Measurements from ENCODE around the gene NAT8L.

Gene NAT8L

DNA sequence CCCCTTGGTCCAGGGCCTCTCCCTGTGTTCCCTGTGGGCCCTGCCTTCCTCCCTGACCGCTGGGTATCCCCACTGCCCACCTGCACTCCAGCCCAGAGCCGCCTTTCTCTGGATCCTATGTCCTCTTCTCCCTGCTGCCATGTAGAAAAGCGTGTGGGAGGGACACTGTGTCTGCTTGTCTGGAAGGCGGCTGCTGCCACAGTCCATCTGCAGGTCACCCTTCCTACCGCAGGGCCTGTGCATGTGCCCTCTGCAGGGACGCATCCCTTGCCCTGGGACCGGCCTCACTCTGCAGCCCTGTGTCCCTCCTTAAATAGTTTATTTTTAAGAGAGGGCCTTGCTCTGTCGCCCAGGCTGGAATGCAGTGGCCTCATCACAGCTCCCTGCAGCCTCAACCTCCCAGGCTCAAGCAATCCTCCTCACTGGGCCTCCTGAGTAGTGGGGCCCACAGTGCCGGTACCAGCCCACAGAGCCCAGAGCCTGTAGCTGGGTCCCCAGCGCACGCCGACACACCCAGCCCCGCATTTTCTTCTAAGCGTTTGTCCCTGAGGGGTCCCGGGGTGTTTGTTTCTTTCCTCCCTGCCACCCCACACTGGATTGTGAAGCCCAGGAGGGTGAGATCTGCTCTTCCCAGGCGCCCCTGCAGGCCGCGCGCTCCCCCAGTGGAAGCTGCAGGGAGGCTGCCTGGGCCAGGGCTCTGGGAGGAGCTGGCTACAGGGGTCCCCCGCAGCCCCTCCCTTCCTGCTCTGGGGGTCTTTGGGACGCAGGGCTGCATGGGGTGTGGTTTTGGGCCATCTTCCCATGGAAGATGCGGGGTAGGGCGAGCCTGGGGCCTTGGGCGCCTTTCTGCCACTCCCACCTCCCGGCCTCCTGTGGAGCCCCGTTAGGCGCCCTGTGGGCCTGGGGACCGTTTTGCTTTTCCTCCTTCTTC is 12.8 kb upstream of the NAT8L start:
- DNase-seq: no peak

DNA sequence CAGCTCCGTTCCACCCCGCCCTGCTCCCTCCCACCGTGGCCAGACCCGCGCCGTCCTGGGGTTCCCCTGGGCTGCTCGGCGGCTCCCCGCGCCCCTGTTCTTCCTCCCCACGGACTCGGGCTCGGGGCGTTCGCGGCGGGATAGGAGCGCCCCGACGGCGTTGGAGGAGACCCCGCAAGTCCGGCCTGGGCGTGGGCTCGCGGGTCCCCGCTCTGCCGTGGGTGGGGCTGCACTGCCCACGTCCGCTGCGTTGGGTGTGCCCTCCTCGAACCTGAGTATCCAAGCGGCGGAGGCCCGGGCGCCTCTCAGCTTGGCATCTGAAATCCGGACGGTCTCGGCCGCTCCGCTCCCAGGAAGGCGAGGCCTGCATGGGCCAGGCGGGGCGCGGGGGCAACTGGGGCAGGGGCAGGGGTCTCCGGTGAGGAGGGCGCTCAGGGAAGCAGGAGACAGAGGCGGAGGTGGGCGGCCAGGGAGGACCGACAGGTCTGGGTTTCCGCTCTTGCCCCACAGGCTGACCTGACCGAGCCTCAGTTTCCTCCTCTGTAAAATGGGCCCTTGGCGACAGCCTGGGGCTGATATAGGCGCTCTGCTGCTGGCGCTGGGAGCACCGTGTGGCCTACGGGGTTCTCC is 12.0 kb upstream of the NAT8L start:
- DNase-seq: no peak

DNA sequence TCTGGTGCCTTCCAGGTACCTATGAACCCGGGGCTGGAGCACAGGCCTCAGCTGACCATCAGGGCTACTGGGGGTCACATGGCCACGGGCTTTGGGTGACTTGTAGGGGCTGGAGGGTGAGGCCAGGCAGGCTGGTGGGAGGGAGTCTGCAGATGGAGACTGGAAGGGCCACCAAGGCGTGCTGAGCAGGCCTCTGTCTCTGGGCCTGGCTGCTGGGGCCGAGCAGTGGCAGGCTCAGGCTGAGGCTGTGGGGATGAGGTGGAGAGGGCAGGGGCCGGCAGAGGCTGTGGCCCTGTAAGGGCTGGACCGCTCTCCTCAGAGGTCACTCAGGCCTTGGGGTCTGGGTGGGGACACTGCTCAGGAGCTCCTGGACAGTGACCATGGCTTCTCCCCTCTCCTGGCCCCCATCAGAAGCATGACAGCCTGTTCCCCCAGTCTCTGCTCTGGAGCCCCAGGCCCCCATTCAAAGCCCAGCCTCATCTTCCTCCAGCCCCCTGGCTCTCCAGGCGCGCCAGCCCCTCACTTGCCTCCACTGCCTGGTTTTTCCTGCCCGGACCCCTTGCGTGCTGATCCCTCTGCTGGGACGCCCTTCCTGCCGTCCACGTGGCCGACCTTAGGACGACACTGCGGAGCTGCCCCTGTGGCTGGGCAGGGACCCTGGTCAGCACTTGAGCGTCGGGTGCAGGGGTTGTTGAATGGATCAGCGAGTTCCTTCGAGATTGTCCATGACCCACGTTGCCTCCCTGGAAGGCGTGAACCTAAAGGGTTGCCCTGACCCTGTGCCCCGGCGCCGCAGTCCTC is 11.1 kb upstream of the NAT8L start:
- no peak for DNase-seq

DNA sequence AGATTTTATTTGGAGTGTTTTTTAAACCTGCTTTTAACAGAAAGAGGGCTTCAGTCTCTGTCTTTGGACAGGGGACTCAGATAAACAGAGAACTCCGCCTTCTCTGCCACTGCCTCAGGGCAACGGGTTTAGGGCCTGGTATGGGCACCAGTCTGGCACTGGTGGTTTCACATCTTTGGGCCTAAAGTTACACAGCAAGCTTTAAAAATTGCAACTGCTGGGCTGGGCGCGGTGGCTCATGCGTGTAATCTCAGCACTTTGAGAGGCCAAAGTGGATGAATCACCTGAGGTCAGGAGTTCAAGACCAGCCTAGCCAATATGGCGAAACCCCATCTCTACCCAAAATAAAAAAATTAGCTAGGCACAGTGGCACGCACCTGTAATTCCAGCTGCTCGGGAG is 10.3 kb upstream of the NAT8L start:
- no peak for DNase-seq

DNA sequence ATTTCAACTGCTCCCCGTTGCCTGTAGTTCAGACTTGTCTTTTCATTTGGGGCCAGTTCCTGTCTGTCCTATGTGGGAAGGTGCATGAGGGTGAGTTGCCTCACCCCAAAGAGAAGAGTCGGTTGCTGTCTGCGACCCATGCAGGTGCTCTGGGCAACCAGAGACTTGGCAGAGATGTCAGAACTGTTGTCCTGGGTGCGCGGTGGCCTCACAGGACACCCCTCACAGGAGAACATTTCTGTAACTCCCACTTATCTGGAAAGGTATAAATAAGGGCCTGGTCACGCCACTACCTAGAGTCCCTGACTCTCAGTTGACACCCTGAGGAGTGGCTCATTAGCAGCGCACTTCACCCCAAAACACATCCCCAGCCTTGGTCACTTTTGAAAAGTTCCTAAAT is 9.7 kb upstream of the NAT8L start:
- DNase-seq: no peak

DNA sequence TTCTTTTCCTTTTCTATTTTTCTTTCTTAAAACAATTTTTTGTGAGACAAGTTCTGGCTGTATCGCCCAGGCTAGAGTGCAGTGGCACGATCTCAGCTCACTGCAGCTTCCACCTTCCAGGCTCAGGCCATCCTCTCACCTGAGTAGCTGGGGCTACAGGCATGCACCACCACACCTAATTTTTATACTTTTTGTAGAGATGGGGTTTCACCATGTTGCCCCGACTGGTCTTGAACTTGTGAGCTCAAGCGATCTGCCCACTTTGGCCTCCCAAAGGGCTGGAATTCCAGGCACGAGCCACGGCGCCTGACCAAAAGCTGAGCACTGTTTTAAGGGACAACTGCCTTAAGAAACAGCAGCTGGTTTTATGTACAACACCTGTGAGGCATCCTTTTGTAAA is 9.3 kb upstream of the NAT8L start:
- DNase-seq: no peak

DNA sequence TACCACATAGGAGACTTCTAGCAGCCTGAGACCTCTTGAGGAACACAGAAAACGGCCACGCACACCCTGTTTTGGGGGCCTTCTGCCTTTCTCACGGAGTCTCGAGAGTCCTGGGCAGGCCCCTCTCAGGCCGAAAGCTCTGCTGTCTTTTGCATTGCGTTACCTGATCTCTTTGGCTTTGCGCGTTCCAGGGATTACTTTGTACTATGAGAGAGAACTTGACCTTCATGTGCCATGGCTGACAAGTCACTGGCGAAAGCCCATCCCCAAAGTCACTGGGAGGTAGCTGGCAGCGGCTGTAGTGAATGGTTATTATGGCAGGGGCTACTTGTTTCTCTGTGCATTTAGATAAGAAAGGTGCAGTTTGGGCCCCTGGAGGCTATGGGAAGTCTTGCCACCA is 8.0 kb upstream of the NAT8L start:
- no peak for DNase-seq

DNA sequence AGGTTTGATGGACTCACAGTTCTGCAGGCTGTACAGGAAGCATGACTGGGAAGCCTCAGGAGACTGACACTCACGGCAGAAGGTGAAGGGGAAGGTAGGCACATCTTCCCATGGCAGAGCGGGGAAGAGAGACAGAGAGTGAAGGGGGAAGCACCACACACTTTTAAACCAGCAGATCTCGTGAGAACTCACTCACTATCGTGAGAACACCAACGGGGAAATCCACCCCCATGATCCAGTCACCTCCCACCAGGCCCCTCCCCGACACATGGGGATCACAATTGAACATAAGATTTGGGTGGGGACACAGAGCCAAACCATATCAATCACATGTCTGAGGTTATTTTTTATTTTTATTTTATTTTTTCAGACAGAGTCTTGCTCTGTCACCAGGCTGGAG is 4.9 kb upstream of the NAT8L start:
- DNase-seq: no peak

DNA sequence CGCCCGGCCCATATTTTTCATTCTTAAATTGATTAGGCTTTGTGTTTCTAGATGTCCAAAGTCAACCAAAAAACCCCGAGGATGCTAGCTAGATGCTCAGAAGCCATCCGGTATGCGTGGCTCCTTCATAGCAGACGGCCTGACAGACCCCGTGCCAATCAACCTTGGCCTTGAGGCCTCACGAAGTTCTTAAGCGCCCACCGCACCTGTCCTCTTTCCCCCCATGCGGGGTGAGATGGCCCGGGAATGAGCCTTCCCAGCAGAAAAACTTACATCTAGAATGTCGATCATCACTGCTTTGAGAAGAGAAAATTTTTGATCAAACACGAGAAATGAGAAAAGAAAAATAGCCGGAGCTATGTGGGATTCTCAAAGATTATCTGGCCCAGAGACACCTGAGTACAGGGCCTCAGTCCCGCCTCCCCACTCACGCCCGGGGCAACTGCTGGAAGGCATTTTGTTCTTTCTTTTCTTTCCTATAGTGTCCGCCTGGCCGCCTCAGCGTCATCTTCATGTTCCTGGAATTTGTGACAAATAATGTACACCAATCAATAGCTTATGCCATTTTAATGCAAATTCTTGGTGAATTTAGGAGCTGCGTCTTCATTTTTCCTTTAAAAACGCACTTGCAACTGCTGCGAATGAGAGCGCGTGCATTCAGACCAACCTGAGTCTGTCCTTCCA is 1.6 kb upstream of the NAT8L start:
- no peak for DNase-seq

DNA sequence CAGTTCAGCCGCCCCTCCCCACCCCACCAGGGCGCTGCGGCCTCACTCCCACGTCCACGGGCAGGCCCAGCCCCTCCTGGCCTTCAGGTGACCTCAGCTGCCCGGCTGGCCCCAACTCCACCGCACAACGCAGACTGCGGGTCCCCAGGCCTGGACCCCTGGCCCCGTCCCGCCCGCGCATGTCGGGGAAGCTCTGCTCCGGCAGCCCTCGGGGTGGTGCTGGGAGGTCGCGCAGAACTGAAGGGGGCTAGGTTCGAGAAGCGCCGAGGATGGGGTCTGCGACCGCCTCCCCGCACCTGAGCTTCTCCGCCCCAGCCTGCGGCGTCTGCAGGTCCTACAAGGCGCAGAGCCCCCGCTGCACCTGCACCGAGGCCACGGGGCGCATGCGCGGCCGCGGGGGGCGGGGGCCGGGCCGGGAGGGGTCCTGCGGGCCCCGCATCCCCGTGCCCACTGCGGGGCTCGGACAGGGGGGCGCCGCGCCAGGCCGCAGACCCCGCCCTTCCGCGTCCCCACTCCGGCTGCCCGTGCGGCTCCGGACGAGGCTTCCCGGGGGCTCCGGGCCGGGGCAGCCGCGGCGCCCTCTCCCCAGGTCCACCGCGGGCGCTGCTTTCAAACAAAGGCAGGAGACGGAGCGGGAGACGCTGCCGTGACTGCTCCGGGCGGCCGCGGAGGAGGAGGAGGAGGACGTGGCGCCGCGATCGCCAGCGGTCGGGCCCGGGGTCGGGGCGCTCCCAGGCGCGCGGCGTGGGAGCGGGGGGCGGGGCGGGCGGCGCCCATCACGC is 672 bp upstream of the NAT8L start:
- DNase-seq: no peak

DNA sequence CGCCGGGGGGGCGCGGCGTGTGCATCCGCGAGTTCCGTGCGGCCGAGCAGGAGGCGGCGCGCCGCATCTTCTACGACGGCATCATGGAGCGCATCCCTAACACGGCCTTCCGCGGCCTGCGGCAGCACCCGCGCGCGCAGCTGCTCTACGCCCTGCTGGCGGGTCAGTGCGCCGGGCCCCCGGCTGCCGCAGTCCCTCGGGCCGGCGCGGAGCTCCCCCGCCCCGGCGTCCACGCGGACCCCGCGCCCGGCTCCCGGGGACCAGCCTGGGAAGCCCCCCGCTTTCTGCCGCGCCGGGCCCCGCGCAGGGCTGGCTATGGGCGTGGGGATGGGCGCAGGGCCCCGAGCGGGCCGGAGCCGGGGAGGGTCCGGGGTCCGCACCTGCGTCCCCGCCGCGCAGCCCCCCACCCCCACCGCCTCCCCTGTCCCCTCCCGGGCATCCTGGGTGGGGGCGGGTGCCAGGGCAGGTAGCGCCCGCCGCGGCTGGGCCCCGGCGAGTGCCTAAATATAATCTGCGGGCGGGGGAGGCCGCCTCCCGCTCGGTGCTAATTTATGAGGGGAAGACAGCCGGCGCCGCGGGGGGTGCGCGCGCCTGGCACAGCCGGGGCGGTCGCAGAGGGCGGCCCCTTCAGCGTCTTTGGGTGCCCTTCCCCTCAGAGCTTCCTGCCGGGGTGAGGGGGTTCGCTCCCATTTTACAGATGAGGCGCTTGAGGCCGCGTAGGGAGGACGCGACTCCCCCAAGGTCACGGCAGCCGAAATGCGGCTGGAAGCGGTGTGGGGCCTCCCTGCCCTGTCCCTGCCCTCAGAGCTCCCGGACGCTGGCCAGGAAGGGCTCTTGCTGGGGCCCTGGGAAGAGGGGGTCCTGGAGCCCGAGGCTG is 837 bp downstream of the NAT8L start:
- peak; percentile 35 for DNase-seq

DNA sequence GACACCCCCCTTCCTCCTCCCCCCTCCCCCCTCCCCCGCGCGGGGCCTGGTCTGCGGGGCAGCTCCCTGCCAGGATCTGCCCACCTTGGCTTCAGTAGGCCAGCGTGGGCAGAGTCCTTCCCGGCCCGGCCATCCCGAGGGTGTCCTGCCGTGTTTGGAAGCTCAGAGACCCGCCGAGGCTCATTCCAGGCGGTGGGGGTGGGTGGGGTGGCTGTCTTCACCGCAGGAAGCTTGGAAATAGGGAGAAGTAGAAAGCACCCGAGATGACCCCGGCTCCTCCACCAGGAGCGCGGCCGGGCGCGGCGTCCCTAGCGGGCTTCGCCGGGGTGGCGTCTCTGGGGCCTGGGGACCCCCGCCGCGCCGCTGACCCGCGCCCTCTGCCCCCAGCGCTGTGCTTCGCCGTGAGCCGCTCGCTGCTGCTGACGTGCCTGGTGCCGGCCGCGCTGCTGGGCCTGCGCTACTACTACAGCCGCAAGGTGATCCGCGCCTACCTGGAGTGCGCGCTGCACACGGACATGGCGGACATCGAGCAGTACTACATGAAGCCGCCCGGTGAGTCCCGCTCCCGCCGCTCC is 1.6 kb downstream of the NAT8L start:
- DNase-seq: no peak

DNA sequence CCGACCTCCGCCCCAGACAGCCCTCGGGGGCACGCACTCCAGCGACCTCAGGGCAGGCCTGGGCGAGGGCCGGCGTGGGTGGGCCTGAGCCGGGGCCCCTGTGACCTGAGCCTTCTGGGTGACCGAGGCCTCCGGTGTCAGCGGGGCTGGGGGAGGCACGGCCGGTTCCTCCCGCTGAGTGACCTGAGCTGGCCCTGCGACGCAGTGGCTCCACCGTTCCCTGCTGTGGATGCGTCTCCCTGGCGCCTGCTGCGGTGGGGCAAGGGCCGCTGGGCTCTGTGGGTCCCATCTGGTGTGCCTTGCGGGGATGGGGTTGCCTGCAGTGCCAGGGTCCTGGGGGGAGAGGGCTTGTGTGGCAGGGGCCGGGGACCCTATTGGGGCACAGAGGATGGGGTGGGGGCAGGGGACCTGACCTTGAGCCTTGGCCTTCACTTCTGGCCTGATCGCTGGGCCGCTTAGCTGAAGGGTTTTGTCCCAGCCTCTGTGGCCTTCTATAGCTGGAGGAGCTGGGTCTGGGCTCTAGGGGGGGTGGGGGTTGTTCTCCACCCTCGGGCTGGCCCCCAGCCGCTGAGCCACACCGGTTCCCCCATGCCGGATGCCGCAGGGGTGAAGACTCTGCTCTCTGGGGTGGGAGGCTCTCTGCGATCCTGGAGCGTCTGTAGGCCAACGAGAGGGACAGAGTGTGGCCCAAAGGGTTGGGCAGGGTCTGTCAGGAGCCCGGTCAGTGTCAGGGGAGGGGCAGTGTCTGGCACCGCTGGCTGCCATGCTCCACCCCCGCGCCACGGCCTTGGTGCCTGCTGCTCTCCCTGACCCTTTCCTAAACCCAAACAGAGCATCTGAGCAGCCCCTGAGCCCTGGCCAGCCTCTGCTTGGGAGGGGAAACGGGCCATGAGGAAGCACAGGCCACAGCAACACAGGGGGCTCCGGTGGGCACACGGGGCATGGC is 2.3 kb downstream of the NAT8L start:
- no peak for DNase-seq

DNA sequence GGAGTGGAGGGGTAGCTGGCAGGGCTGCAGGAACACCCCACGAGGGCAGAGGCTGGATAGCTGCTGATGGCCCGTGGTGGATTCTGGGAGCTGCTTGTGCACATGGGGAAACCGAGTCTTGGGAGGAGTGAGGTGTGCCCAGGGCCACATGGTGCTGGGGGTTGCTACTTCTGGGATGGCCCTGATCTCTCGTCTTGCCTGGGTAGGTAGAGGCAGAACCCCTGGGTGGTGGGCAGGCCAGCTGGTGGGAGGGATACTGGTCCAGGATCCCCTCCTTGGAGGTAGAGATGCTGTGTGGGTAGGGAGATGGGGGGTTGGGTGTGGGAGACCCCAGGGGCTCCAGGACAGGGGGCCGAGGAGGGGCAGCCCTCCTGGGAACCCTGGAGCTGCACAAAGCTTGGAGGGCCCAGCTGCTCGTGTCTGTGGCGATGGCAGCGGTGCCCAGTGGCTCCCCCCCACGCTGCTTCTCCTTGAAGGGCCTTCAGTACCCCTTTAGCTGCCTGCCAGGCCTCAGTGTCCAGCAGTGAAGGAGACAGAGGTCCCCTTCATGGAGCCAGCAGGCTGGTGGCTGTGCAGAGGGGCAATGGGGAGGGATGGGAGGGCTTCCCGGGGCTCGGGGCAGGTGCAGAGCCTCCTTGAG is 3.2 kb downstream of the NAT8L start:
- no peak for DNase-seq

DNA sequence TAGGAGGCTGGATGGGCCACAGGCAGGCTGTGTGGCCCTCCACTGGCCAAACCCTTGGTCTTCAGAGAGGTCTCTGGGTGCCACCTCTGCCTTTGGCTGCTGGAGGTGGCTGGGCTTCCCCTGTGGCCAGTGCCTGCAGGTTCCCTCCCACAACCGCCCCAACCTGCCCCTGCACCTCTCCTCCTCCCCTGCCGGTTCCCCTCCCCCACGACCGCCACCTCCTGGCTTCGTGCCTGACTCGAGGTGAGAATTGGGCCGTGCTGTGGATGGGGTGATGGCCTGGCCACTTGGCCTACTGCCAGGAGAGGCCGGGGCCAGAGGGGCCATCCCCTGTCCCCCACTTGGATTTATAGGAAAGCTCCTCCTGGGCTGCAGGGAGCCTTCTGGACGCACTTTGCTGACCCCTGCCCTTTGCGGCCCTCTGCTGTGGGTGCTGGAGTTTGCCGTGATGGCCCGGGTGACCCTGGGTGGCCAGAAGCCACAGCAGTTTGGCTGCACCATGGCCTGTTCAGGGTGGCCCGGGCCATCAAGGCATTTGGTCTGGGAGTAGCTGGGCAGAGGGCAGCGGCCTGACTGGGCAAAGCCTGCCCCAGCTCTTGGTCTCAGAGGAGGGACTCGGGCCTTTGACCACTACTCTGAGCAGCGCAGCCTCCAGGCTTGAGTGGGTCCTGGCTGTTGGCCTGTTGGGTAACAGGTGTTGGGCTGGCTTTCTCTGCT is 3.8 kb downstream of the NAT8L start:
- DNase-seq: no peak

DNA sequence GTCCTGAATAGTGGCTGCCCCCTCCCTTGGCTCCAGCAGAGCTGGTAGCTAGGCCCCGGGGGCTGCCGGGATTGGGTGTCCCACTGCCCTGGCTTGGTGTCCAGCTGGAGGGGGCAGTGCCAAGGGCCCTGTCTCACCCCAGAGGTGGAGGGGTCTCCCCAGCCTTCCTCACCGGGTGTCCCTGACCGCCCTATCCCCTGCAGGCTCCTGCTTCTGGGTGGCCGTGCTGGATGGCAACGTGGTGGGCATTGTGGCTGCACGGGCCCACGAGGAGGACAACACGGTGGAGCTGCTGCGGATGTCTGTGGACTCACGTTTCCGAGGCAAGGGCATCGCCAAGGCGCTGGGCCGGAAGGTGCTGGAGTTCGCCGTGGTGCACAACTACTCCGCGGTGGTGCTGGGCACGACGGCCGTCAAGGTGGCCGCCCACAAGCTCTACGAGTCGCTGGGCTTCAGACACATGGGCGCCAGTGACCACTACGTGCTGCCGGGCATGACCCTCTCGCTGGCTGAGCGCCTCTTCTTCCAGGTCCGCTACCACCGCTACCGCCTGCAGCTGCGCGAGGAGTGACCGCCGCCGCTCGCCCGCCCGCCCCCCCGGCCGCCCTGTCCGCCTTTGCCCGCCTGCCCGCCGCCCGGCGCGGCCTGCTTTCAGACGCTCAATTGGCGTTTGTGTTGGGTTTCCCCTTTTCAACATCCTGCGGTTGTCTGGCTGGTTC is 4.6 kb downstream of the NAT8L start:
- DNase-seq: no peak

DNA sequence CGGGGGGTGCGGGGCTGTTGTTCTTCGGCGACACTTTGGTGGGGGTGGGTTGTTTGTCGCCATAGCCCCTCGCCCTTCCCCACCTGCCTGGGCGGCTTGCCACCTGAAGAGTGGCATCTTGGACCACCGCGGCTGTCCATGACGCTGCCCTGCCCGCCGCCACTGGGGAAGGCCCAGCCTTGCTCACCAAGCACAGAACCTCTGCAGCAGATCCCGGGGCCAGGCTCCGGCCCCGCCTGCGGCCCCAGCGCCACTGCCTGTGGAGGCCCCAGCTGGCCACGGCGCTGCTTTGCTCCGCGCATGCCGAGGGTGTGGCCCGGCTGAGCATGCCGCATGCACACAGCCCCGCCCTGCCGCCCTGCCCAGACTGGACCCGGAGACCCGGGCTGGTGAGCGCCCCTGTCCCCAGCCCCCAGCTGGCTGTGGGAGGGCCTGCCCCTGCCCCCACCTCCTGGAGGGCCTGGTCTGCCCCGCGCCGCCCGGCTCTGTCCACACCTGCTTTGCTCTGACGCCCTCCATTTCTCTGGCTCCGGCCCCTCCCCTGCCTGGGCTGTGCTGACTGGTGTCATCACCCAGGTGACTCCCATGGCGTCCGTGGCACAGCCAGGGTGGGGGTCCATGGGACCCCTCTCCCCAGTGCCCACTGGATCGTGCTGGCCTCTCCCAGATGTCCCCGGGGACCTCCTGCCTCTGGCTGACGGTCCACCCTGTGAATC is 5.3 kb downstream of the NAT8L start:
- no peak for DNase-seq
